GM20431 (cell line): ENCODE measurements around the gene XAB2.

Experiments used
- in situ Hi-C: fragments of 300-500 bp; cut with MseI, MboI; formaldehyde crosslinking; loops from one replicate; pipeline ENCODE4 v1.15.0; 2020; ENCODE audit warnings: low sequenced_read_pairs; ENCODE audit not compliant: unreplicated experiment

The XAB2 gene

GRCh38 chr19:7629347-7630054 is at the start of gene XAB2, which contains the start of gene PET100:
Gene XAB2, minus strand, starts transcription at chr19:7629545. Its CDS starts 18 bp downstream, at chr19:7629527.
Gene PET100, plus strand, starts transcription at chr19:7629793. Its CDS starts 41 bp downstream, at chr19:7629834.
- in situ Hi-C loops: no loop called here

- in situ Hi-C loops: loop anchor here (10.0 kb wide), 1 partner anchor 127 kb away; no protein-coding TSS in a partner anchor
Measured at GRCh38 chr19:7677669-7678311, 48.4 kb upstream of the XAB2 start.

GRCh38 chr19:7676854-7677253 is 47.5 kb upstream of the XAB2 start, which contains the start of gene MCEMP1:
Gene MCEMP1, plus strand, starts transcription at chr19:7677090. Its CDS starts 31 bp downstream, at chr19:7677121.
- in situ Hi-C loops: loop anchor here (10.0 kb wide), 1 partner anchor 128 kb away; no protein-coding TSS in a partner anchor

GRCh38 chr19:7676376-7676775 is 47.0 kb upstream of the XAB2 start:
- in situ Hi-C loops: loop anchor here (10.0 kb wide), 1 partner anchor 128 kb away; no protein-coding TSS in a partner anchor

GRCh38 chr19:7674010-7675005 is 45.0 kb upstream of the XAB2 start:
- in situ Hi-C loops: loop anchor here (10.0 kb wide), 1 partner anchor 130 kb away; no protein-coding TSS in a partner anchor

- in situ Hi-C loops: loop anchor here (10.0 kb wide), 1 partner anchor 132 kb away; no protein-coding TSS in a partner anchor
Measured at GRCh38 chr19:7672522-7672921, 43.2 kb upstream of the XAB2 start.

GRCh38 chr19:7670790-7671189 is 41.4 kb upstream of the XAB2 start:
- in situ Hi-C loops: loop anchor here (10.0 kb wide), 1 partner anchor 134 kb away; no protein-coding TSS in a partner anchor

- in situ Hi-C loops: loop anchor here (10.0 kb wide), 1 partner anchor 135 kb away; no protein-coding TSS in a partner anchor
Measured at GRCh38 chr19:7670150-7670783, 40.9 kb upstream of the XAB2 start.

- in situ Hi-C loops: loop anchor here (10.0 kb wide), 1 partner anchor 135 kb away; no protein-coding TSS in a partner anchor
Measured at GRCh38 chr19:7669641-7670040, 40.3 kb upstream of the XAB2 start.

GRCh38 chr19:7668842-7669241 is 39.5 kb upstream of the XAB2 start, which contains the start of gene RETN:
Gene RETN, plus strand, starts transcription at chr19:7669049. Its CDS starts 278 bp downstream, at chr19:7669327.
- in situ Hi-C loops: no loop called here

- in situ Hi-C loops: no loop called here
Measured at GRCh38 chr19:7665076-7665475, 35.7 kb upstream of the XAB2 start.

- in situ Hi-C loops: no loop called here
Measured at GRCh38 chr19:7663706-7664105, 34.4 kb upstream of the XAB2 start.

GRCh38 chr19:7662657-7663056 is 33.3 kb upstream of the XAB2 start:
- in situ Hi-C loops: no loop called here

GRCh38 chr19:7661744-7662538 is 32.6 kb upstream of the XAB2 start:
- in situ Hi-C loops: no loop called here

GRCh38 chr19:7658219-7658686 is 28.9 kb upstream of the XAB2 start:
- in situ Hi-C loops: no loop called here

- in situ Hi-C loops: no loop called here
Measured at GRCh38 chr19:7657131-7657751, 27.9 kb upstream of the XAB2 start.

- in situ Hi-C loops: no loop called here
Measured at GRCh38 chr19:7655581-7655980, 26.2 kb upstream of the XAB2 start.

GRCh38 chr19:7654401-7654800 is 25.1 kb upstream of the XAB2 start:
- in situ Hi-C loops: no loop called here
